Ammon's horn (tissue), 1 donor: Measurements from ENCODE around the gene AS3MT.
"Not testable (repeated sequence)": the region's sequence is repeated elsewhere in the genome, so short reads cannot be mapped to it uniquely, and the experiment has no call there.

Experiments used
- DNase-seq: peaks from one replicate; pipeline ENCODE4 v3.0.0-alpha.2; 2016; ENCODE audit warnings: low spot score

AS3MT gene

DNA sequence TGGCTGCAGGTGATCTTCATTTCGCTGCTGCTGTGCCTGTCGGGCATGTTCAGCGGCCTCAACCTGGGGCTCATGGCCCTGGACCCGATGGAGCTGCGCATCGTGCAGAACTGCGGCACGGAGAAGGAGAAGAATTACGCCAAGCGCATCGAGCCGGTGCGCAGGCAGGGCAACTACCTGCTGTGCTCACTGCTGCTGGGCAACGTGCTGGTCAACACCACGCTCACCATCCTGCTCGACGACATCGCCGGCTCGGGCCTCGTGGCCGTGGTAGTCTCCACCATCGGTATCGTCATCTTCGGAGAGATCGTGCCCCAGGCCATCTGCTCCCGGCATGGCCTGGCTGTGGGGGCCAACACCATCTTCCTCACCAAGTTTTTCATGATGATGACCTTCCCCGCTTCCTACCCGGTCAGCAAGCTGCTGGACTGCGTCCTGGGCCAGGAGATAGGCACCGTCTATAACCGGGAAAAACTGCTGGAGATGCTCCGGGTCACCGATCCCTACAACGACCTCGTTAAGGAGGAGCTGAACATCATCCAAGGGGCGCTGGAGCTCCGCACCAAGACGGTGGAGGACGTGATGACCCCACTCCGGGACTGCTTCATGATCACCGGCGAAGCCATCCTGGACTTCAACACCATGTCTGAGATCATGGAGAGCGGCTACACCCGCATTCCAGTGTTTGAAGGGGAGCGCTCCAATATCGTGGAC lies 50.1 kb downstream of the AS3MT start:
- peak; percentile 23 for DNase-seq

GRCh38 chr10:102919992-102920739 lies 50.9 kb downstream of the AS3MT start:
- DNase-seq = no peak

DNA sequence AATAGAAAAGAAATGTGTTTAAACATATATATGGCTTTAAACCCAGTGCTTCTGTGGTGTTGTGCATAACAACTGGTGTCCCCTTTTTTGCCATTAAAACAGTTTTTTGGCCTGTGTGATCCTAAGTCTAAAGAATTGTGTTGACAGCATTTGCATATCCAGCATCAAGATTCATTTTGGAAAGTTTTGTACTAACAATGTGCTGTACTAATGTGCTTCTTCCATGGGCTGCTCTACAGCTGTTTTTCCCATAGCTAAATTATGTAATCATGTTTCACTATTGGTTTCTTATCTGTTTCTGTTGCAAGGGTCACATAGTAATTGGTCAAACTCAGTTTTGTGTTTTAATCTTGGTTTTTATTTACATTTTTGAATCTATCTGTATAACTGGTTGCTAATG lies 54.3 kb downstream of the AS3MT start:
- DNase-seq = no peak

GRCh38 chr10:102926842-102927241 lies 57.6 kb downstream of the AS3MT start:
- no peak for DNase-seq

DNA sequence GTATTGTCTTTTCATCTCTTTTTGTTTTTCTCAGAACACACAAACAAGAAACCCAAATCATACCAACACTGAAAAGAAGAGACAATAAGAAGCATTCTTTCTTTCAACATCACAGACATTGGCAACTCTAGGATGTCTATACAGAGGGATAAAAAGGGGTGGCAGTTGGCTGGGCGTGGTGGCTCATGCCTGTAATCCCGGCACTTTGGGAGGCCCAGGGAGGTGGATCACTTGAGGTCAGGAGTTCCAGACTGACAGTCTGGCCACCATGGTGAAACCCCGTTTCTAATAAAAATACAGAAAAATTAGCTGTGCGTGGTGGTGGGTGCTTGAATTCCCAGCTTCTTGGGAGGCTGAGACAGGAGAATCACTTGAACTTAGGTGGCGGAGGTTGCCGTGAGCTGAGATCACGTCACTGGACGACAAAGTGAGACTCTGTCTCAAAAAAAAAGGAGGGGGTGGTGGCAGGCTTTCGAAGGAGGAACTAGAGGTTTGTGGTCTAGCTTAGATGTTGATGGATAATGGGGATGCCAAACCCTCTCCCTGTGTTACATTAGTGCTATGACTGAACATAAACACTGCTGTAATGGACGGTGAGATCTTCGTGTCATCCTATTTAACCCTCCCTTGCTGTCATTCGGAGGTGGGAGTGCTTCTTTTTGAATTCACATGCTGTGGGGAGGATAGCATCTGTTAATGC lies 58.2 kb downstream of the AS3MT start:
- DNase-seq = no peak

- DNase-seq = not testable (repeated sequence)
Observed at GRCh38 chr10:102928442-102928841, 59.2 kb downstream of the AS3MT start.

DNA sequence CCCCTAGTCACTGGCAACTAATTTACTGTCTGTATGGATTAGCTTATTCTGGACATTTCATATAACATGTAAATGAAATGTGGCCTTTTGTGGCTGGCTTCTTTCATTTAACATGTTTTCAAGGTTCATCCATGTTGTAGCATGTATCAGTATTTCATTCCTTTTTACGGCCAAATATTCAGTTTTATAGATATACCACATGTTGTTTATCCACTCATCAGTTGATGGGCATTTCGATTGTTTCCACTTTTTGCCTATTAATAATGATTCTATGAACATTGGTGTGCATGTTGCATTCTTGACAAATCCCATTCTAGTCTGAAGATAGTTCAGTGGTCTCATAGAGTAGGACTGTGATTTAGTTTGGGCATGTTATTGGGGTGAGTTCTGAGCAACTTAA lies 61.5 kb downstream of the AS3MT start:
- no peak for DNase-seq

GRCh38 chr10:102931643-102932042 lies 62.4 kb downstream of the AS3MT start:
- no peak for DNase-seq

- no peak for DNase-seq
Observed at GRCh38 chr10:102935505-102935904, 66.2 kb downstream of the AS3MT start.

GRCh38 chr10:102935939-102936605 lies 66.8 kb downstream of the AS3MT start:
- DNase-seq = no peak

GRCh38 chr10:102941401-102941800 lies 72.1 kb downstream of the AS3MT start:
- no peak for DNase-seq

GRCh38 chr10:102945449-102945848 lies 76.2 kb downstream of the AS3MT start:
- DNase-seq = no peak

- no peak for DNase-seq
Observed at GRCh38 chr10:102945962-102946361, 76.7 kb downstream of the AS3MT start.

- DNase-seq = no peak
Observed at GRCh38 chr10:102946992-102947391, 77.7 kb downstream of the AS3MT start.

- no peak for DNase-seq
Observed at GRCh38 chr10:102948176-102948575, 78.9 kb downstream of the AS3MT start.

DNA sequence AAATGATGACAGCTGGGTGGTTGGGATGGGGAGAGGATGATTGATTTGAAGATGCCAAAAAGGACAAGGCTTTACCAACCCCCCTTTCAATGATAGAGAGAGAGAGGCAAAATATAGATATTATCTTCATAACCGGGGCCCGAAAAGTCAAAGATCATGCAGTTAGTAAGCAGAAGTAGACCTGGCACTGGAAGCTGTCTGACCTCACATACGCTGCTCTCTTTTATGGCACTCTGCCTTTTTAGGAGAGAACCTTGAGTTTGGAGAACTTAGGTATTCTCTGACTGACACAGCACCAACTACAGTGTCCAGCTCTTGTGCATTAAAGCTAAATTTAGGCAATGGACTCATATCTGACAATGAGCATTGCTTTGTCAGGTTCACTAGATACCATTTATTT lies 79.5 kb downstream of the AS3MT start:
- DNase-seq = no peak

GRCh38 chr10:102949916-102950315 lies 80.6 kb downstream of the AS3MT start:
- DNase-seq = no peak

- DNase-seq = no peak
Observed at GRCh38 chr10:102951316-102951715, 82.0 kb downstream of the AS3MT start.
